DND-41 (cell line): ENCODE results near the gene CDHR3.

Source experiments
- ATAC-seq: fragments of 200-7000 bp; cut with Tn5 transposase; 3 replicates; pipeline ENCODE4 v1.9.1; 2021; ENCODE audit warnings: low read depth; ENCODE audit not compliant: insufficient read depth
- DNase-seq: peaks from one replicate; pipeline ENCODE4 v3.0.0-alpha.2; 2020
- H2AFZ ChIP-seq: 2 replicates; pipeline ENCODE4 v1.6.0; 2012; ENCODE audit warnings: low read depth, low read length
- H3K27ac ChIP-seq: 2 replicates; pipeline ENCODE4 v1.5.1; 2012; ENCODE audit warnings: low read length, inconsistent platforms
- H3K27me3 ChIP-seq: fragments of 200-600 bp; sonication (generic); 2 replicates; pipeline ENCODE4 v1.6.0; 2012; ENCODE audit warnings: low read length, mild to moderate bottlenecking, inconsistent platforms; ENCODE audit not compliant: insufficient read depth, poor library complexity
- H3K36me3 ChIP-seq: 2 replicates; pipeline ENCODE4 v1.5.1; 2012; ENCODE audit warnings: low read length, inconsistent platforms; ENCODE audit not compliant: insufficient read depth
- H3K4me1 ChIP-seq: 2 replicates; pipeline ENCODE4 v1.5.1; 2012; ENCODE audit warnings: mild to moderate bottlenecking, low read length; ENCODE audit not compliant: insufficient read depth
- H3K4me2 ChIP-seq: 2 replicates; pipeline ENCODE4 v1.6.0; 2012; ENCODE audit warnings: mild to moderate bottlenecking, moderate library complexity, low read length, inconsistent platforms; ENCODE audit not compliant: insufficient read depth
- H3K4me3 ChIP-seq, 2 experiments: fragments of 200-600 bp in 1 of 2; shearing (Covaris generic) in 1 of 2; 2 replicates each; pipeline ENCODE4 v1.5.1; 2012 to 2016; ENCODE audit warnings: inconsistent platforms in 2 of 2, low read length in 2 of 2, mild to moderate bottlenecking in 2 of 2, low read depth in 1 of 2, moderate library complexity in 1 of 2
- H3K79me2 ChIP-seq: 2 replicates; pipeline ENCODE4 v1.6.0; 2012; ENCODE audit warnings: low read length, inconsistent platforms; ENCODE audit not compliant: insufficient read depth
- H3K9ac ChIP-seq: 2 replicates; pipeline ENCODE4 v1.6.0; 2012; ENCODE audit warnings: low read depth, mild to moderate bottlenecking, inconsistent platforms, low read length, moderate library complexity
- H3K9me3 ChIP-seq: 2 replicates; pipeline ENCODE4 v1.5.1; 2012; ENCODE audit warnings: low read length, moderate library complexity, mild to moderate bottlenecking, inconsistent platforms; ENCODE audit not compliant: insufficient read depth, severe bottlenecking
- H4K20me1 ChIP-seq: 2 replicates; pipeline ENCODE4 v1.6.0; 2012; ENCODE audit warnings: low read length; ENCODE audit not compliant: insufficient read depth
- CTCF ChIP-seq: IDR thresholded peaks from 2 replicates; pipeline ENCODE4 v1.5.1; 2012; ENCODE audit warnings: borderline replicate concordance, low read length, moderate library complexity, mild to moderate bottlenecking; ENCODE audit not compliant: poor library complexity, severe bottlenecking; ENCODE audit errors: extremely low read depth
- EZH2 ChIP-seq: IDR thresholded peaks from 3 replicates; pipeline ENCODE4 v1.6.1; 2012; ENCODE audit warnings: borderline replicate concordance, low read depth, mild to moderate bottlenecking, moderate library complexity, low read length, inconsistent platforms; ENCODE audit not compliant: severe bottlenecking

The CDHR3 gene

GRCh38 chr7:106062521-106062931 lies 99.5 kb downstream of the CDHR3 start:
- Histone ChIP-seq H3K79me2 (no peaks in the 10 kb centered on the region), H3K4me2 (no peak overlapping the region), H3K36me3 (no peaks in the 10 kb centered on the region), H4K20me1 (no peaks in the 10 kb centered on the region), H3K4me1 (peaks cover 19% of the 10 kb centered on the region), H3K27me3 (no peaks in the 10 kb centered on the region), H3K9me3 (no peaks in the 10 kb centered on the region), H2AFZ (no peak overlapping the region), H3K4me3 (no peak overlapping the region), H3K27ac (no peak overlapping the region), H3K9ac (no peak overlapping the region)
- TF ChIP-seq EZH2 (no peak), CTCF (no peak)
- ATAC-seq (no peak), DNase-seq (no peak)

GRCh38 chr7:106063024-106063423 lies 100.0 kb downstream of the CDHR3 start:
- no peaks in the 10 kb centered on the region for H3K9me3 ChIP-seq

GRCh38 chr7:106063692-106064091 lies 100.6 kb downstream of the CDHR3 start:
- Histone ChIP-seq H3K4me3 (no peak overlapping the region), H3K4me2 (no peak overlapping the region), H3K79me2 (no peaks in the 10 kb centered on the region), H3K27me3 (no peaks in the 10 kb centered on the region), H3K4me1 (peaks cover 14% of the 10 kb centered on the region), H2AFZ (no peak overlapping the region), H3K27ac (no peak overlapping the region), H3K36me3 (no peaks in the 10 kb centered on the region), H3K9ac (no peak overlapping the region), H3K9me3 (no peaks in the 10 kb centered on the region), H4K20me1 (no peaks in the 10 kb centered on the region)
- TF ChIP-seq CTCF (no peak), EZH2 (no peak)
- DNase-seq: no peak
- no peak for ATAC-seq

More at GRCh38 chr7:106063024-106063423, 100.0 kb downstream of the CDHR3 start:
- Histone ChIP-seq H3K4me1 (peaks cover 14% of the 10 kb centered on the region), H3K27ac (no peak overlapping the region), H2AFZ (no peak overlapping the region), H3K4me2 (no peak overlapping the region), H3K9ac (no peak overlapping the region), H3K27me3 (no peaks in the 10 kb centered on the region), H3K79me2 (no peaks in the 10 kb centered on the region), H4K20me1 (no peaks in the 10 kb centered on the region), H3K36me3 (no peaks in the 10 kb centered on the region), H3K4me3 (no peak overlapping the region)
- ATAC-seq (no peak), DNase-seq (no peak)
- TF ChIP-seq CTCF (no peak), EZH2 (no peak)

GRCh38 chr7:106064316-106064715 lies 101.3 kb downstream of the CDHR3 start:
- Histone ChIP-seq H3K4me2 (no peak overlapping the region), H3K27me3 (no peaks in the 10 kb centered on the region), H3K27ac (no peak overlapping the region), H3K9me3 (no peaks in the 10 kb centered on the region), H3K36me3 (no peaks in the 10 kb centered on the region), H4K20me1 (no peaks in the 10 kb centered on the region), H3K9ac (no peak overlapping the region), H3K79me2 (no peaks in the 10 kb centered on the region), H2AFZ (no peak overlapping the region), H3K4me3 (no peak overlapping the region), H3K4me1 (peaks cover 12% of the 10 kb centered on the region)
- DNase-seq (no peak), ATAC-seq (peak; percentile 25)
- no peak for TF ChIP-seq CTCF
- no peak for TF ChIP-seq EZH2
